ENCODE measurements around the gene ZSWIM8.

GRCh38 chr10:73809061-73809818, 23.8 kb downstream of the ZSWIM8 start:
- TF ChIP-seq EZH2 (IDR thresholded peaks at IDR 0.05; ENCODE audit: low read depth, low read length, severe bottlenecking) (no peak), CTCF (IDR thresholded peaks at IDR 0.05; ENCODE audit: control extremely low read depth in 1 of 3, insufficient read depth in 1 of 3, low read depth in 1 of 3, low read length in 3 of 3) (no peak), SIN3A (conservative IDR thresholded peaks at IDR 0.05 in 1 of 2, IDR thresholded peaks at IDR 0.05 in 1 of 2; ENCODE audit: low read depth in 1 of 2, low read length in 2 of 2) (no peak), BACH1 (IDR thresholded peaks at IDR 0.05; ENCODE audit: low read length) (no peak), SP1 (IDR thresholded peaks at IDR 0.05; ENCODE audit: low read depth, low read length) (no peak), KDM1A (IDR thresholded peaks at IDR 0.05; ENCODE audit: borderline replicate concordance, low read length) (no peak), GABPA (IDR thresholded peaks at IDR 0.05; ENCODE audit: borderline replicate concordance, insufficient read depth, low read length) (no peak), POLR2A (IDR thresholded peaks at IDR 0.05; ENCODE audit: control extremely low read depth in 1 of 2, low read depth in 2 of 2, low read length in 2 of 2) (no peak), SUZ12 (IDR thresholded peaks at IDR 0.05; ENCODE audit: low read length) (no peak), CBX5 (IDR thresholded peaks at IDR 0.05; ENCODE audit: low read depth, low read length) (no peak)
